Testis (tissue), 3 donors: Measurements from ENCODE around the gene COL4A1. TPM values are rescaled to one million over a fixed set of nuclear protein-coding genes. Genes with fewer than 3 reads are reported as not detected.

Experiments
- DNase-seq: peaks from one replicate; pipeline ENCODE4 v3.0.0-alpha.2; 2019
- H3K27ac ChIP-seq, 2 donors: fragments of 200-600 bp; sonication (generic); one replicate each; pipeline ENCODE4 v1.5.1; 2019
- H3K27me3 ChIP-seq: fragments of 200-600 bp; sonication (generic); one replicate; pipeline ENCODE4 v1.5.1; 2019
- H3K36me3 ChIP-seq: fragments of 200-600 bp; sonication (generic); one replicate; pipeline ENCODE4 v1.5.1; 2017; ENCODE audit warnings: low read depth; ENCODE audit errors: missing control alignments
- H3K4me1 ChIP-seq: fragments of 200-600 bp; sonication (generic); one replicate; pipeline ENCODE4 v1.5.1; 2019
- H3K4me3 ChIP-seq, 2 donors: fragments of 200-600 bp; sonication (generic); one replicate each; pipeline ENCODE4 v1.5.1; 2017 to 2019
- H3K9me3 ChIP-seq: fragments of 200-600 bp; sonication (generic); one replicate; pipeline ENCODE4 v1.5.1; 2017
- POLR2A ChIP-seq: fragments of 450-650 bp; IDR thresholded peaks from one replicate; pipeline ENCODE4 v1.6.1; 2017; ENCODE audit warnings: antibody characterized with exemption, mild to moderate bottlenecking, moderate library complexity
- WGBS, 2 donors: methylation state at CpG; one replicate each; pipeline ENCODE4 v1.1.5; 2018; 5-methylcytosine and 5-hydroxymethylcytosine counted together
- intact Hi-C: fragments of 100-400 bp; cut with DNase I; formaldehyde crosslinking; loops from one replicate; pipeline ENCODE4 v1.15.1; 2023; ENCODE audit warnings: low total_unique reads
- polyA plus RNA-seq: library from polyadenylated mRNA; stranded (reverse); fragments of 350-450 nt; fragmentation: Illumina TruSeq; extraction: RNeasy Lipid Tissue Mini Kit (QIAGEN cat#74804); gene quantifications from one replicate; pipeline ENCODE4 v1.2.3, GENCODE V29; 2014; ENCODE audit warnings: low read depth, low replicate concordance; ENCODE audit not compliant: insufficient read depth
- total RNA-seq, 2 donors: library from RNA; depleted of rRNA; stranded (reverse); fragments of >200 nt; gene quantifications; one replicate each; pipeline ENCODE4 v1.2.3, GENCODE V29; 2016
- TF ChIP-seq, protein P1 (sequence below), 3 experiments: fragments of 450-650 bp in 2 of 3; fragments of 200-600 bp in 1 of 3; sonication (generic) in 1 of 3; IDR thresholded peaks; one replicate each; pipeline ENCODE4 v1.5.1; 2016 to 2019; ENCODE audit warnings: antibody characterized with exemption in 3 of 3, mild to moderate bottlenecking in 2 of 3, moderate library complexity in 1 of 3

Gene COL4A1
- total and polyA plus RNA-seq, 3 donors from 2014 or later: 35.5 to 43.0 (median 39.0) TPM

GRCh38 chr13:110199046-110199831, 107.7 kb downstream of the COL4A1 start:
- DNase-seq: no peak
- TF ChIP-seq POLR2A: no peak
- TF ChIP-seq, protein P1, sequence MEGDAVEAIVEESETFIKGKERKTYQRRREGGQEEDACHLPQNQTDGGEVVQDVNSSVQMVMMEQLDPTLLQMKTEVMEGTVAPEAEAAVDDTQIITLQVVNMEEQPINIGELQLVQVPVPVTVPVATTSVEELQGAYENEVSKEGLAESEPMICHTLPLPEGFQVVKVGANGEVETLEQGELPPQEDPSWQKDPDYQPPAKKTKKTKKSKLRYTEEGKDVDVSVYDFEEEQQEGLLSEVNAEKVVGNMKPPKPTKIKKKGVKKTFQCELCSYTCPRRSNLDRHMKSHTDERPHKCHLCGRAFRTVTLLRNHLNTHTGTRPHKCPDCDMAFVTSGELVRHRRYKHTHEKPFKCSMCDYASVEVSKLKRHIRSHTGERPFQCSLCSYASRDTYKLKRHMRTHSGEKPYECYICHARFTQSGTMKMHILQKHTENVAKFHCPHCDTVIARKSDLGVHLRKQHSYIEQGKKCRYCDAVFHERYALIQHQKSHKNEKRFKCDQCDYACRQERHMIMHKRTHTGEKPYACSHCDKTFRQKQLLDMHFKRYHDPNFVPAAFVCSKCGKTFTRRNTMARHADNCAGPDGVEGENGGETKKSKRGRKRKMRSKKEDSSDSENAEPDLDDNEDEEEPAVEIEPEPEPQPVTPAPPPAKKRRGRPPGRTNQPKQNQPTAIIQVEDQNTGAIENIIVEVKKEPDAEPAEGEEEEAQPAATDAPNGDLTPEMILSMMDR (IDR thresholded peaks at IDR 0.05): no peak
- Histone ChIP-seq H3K9me3 (no peaks in the 10 kb centered on the region), H3K27me3 (no peaks in the 10 kb centered on the region), H3K36me3 (no peaks in the 10 kb centered on the region), H3K27ac (no peak overlapping the region), H3K4me3 (no peak overlapping the region), H3K4me1 (no peaks in the 10 kb centered on the region)
- intact Hi-C loops: no loop called here
- WGBS, 2 donors: 54 to 60% methylated on average over 18 of the region's 18 CpGs

DNA sequence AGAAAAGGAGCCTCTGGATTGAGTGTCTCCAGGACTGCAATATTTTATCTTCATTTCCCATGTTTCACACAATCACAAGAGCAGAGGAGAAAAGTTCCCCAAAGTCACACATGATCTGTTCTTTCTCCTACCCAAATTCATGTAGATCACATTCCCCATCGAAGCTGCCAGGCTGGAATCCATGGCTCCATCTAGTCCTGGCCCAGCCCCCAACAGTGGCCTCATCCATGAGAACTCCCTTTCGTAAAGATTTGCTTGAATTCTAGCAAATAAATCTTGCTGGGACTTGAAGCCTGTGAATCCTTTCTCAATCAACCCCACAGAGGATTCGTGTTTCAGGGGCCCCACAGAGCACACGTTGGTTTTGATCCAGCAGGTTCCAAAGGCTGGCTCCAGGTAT, 109.5 kb downstream of the COL4A1 start:
- no peaks in the 10 kb centered on the region for H3K36me3 ChIP-seq
- no peaks in the 10 kb centered on the region for H3K27me3 ChIP-seq
- intact Hi-C loops: no loop called here
- TF ChIP-seq POLR2A: no peak
- TF ChIP-seq, protein P1 (IDR thresholded peaks at IDR 0.05): no peak
- 82 to 89% methylated on average over 4 of the region's 4 CpGs for WGBS, 2 donors
- no peaks in the 10 kb centered on the region for H3K4me1 ChIP-seq
- H3K9me3 ChIP-seq: no peaks in the 10 kb centered on the region
- H3K4me3 ChIP-seq: no peak overlapping the region
- H3K27ac ChIP-seq: no peak overlapping the region
- DNase-seq: no peak

DNA sequence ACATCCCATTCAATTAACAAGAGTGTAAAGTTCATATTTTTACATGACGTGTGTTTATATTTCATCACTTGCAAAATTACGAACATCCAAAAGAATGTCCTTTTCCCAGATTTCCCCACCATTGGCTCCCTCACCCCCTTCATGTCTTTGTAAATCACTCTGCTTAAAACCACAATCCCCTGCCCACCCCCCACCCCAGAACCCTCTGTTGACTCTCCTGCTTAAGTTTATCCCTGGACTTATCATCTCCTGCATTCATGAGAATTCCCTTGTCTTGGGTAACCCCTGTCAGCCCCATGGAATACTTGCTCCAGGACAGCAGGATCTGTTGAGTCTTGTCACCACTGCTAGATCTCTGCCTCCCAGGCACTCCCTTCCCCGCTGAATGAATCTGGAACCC, 109.9 kb downstream of the COL4A1 start:
- DNase-seq: no peak
- H3K27ac ChIP-seq: no peak overlapping the region
- H3K9me3 ChIP-seq: no peaks in the 10 kb centered on the region
- no peaks in the 10 kb centered on the region for H3K36me3 ChIP-seq
- intact Hi-C loops: no loop called here
- TF ChIP-seq, protein P1 (IDR thresholded peaks at IDR 0.05): no peak
- TF ChIP-seq POLR2A: no peak
- no peaks in the 10 kb centered on the region for H3K27me3 ChIP-seq
- H3K4me1 ChIP-seq: no peaks in the 10 kb centered on the region
- 96% methylated on average over 3 of the region's 3 CpGs for WGBS, 2 donors
- no peak overlapping the region for H3K4me3 ChIP-seq

GRCh38 chr13:110195547-110196485, 111.1 kb downstream of the COL4A1 start:
- Histone ChIP-seq H3K4me1 (no peaks in the 10 kb centered on the region), H3K9me3 (no peaks in the 10 kb centered on the region), H3K4me3 (no peak overlapping the region), H3K27me3 (no peaks in the 10 kb centered on the region), H3K36me3 (no peaks in the 10 kb centered on the region), H3K27ac (no peak overlapping the region)
- WGBS, 2 donors: 77 to 84% methylated on average over 8 of the region's 8 CpGs
- TF ChIP-seq, protein P1 (IDR thresholded peaks at IDR 0.05): no peak
- TF ChIP-seq POLR2A: no peak
- intact Hi-C loops: no loop called here
- DNase-seq: no peak
